GM12878 (cell line): ENCODE data around the gene MYMK. TPM values are rescaled to one million over a fixed set of nuclear protein-coding genes. Genes with fewer than 3 reads are reported as not detected.

Experiments used
- ATAC-seq: fragments of 200-7000 bp; cut with Tn5 transposase; 3 replicates; pipeline ENCODE4 v1.9.1; 2020; ENCODE audit warnings: mild to moderate bottlenecking, moderate library complexity
- BruUV-seq: library from RNA; stranded (reverse); fragments of 400-500 nt; replicated peaks from 2 replicates; lab custom pipeline; 2021; lab: Mats Ljungman, UMichigan
- CTCF ChIA-PET: fragments of 300-600 bp; sonication (Branson Sonifier 250); formaldehyde crosslinking; extraction: SDS; loops from one replicate; lab custom pipeline; 2021; ENCODE audit warnings: inconsistent platforms; lab: Yijun Ruan, JAX
- POLR2A ChIA-PET: fragments of 350-600 bp; formaldehyde crosslinking; extraction: SDS; loops from one replicate; lab custom pipeline; 2021; ENCODE audit warnings: inconsistent platforms; lab: Charles Lee
- RAD21 ChIA-PET: fragments of 300-600 bp; sonication (Branson Sonifier 250); formaldehyde crosslinking; loops from one replicate; lab custom pipeline; 2023; ENCODE audit warnings: antibody characterized with exemption; ENCODE audit not compliant: unreplicated experiment; lab: Charles Lee
- SMC1A ChIA-PET: fragments of 300-600 bp; sonication (Branson Sonifier 250); formaldehyde crosslinking; loops from one replicate; lab custom pipeline; 2023; ENCODE audit not compliant: unreplicated experiment, uncharacterized antibody; lab: Charles Lee
- DNase-seq: peaks from one replicate; pipeline ENCODE4 v3.0.0-alpha.2; 2011; ENCODE audit warnings: low read depth, low spot score
- FAIRE-seq: peaks from 3 replicates; lab custom pipeline; 2011; peaks lifted over from hg19 to GRCh38; lab: Jason Lieb, UNC
- H2AFZ ChIP-seq: 2 replicates; pipeline ENCODE4 v1.6.0; 2011; ENCODE audit warnings: low read depth, low read length, control low read depth; ENCODE audit not compliant: control insufficient read depth
- H3K27ac ChIP-seq: 2 replicates; pipeline ENCODE4 v1.5.1; 2011; ENCODE audit warnings: control low read depth; ENCODE audit not compliant: control insufficient read depth, insufficient read depth
- H3K27me3 ChIP-seq, 2 experiments: replicated peaks in 1 of 2; 2 replicates each; pipeline versions ENCODE4 v1.6.0 to v1.6.1; 2011; ENCODE audit warnings: low read length in 1 of 2; ENCODE audit not compliant: control insufficient read depth in 2 of 2, insufficient read depth in 2 of 2
- H3K36me3 ChIP-seq, 2 experiments: 2 replicates each; pipeline ENCODE4 v1.5.1; 2011; ENCODE audit warnings: low read length in 1 of 2; ENCODE audit not compliant: control insufficient read depth in 2 of 2, insufficient read depth in 2 of 2
- H3K4me1 ChIP-seq: 2 replicates; pipeline ENCODE4 v1.6.1; 2011; ENCODE audit warnings: mild to moderate bottlenecking, low read length, moderate library complexity, mixed read lengths; ENCODE audit not compliant: control insufficient read depth, insufficient read depth
- H3K4me2 ChIP-seq: 2 replicates; pipeline ENCODE4 v1.6.0; 2011; ENCODE audit warnings: control low read depth; ENCODE audit not compliant: control insufficient read depth, insufficient read depth
- H3K4me3 ChIP-seq: fragments of 200-600 bp; sonication (generic); 2 replicates; pipeline ENCODE4 v1.5.1; 2016
- H3K79me2 ChIP-seq: 2 replicates; pipeline ENCODE4 v1.6.0; 2011; ENCODE audit warnings: low read length; ENCODE audit not compliant: control insufficient read depth, insufficient read depth
- H3K9ac ChIP-seq: 2 replicates; pipeline ENCODE4 v1.8.0; 2011; ENCODE audit warnings: low read length, control low read depth, mixed read lengths; ENCODE audit not compliant: control insufficient read depth, insufficient read depth
- H3K9me3 ChIP-seq: replicated peaks from 3 replicates; pipeline ENCODE4 v1.5.1; 2011; ENCODE audit warnings: mild to moderate bottlenecking, low read length; ENCODE audit not compliant: control insufficient read depth, insufficient read depth
- H4K20me1 ChIP-seq: 2 replicates; pipeline ENCODE4 v1.6.0; 2011; ENCODE audit not compliant: control insufficient read depth, insufficient read depth
- CREB1 ChIP-seq: IDR thresholded peaks from 2 replicates; pipeline ENCODE4 v1.6.1; 2012; ENCODE audit warnings: low read depth, mild to moderate bottlenecking, inconsistent platforms
- GATAD2B ChIP-seq: fragments of 450-650 bp; conservative IDR thresholded peaks from 2 replicates; pipeline ENCODE4 v1.6.1; 2017; ENCODE audit warnings: low read depth, mild to moderate bottlenecking, moderate library complexity
- MYB ChIP-seq: fragments of 150-350 bp; IDR thresholded peaks from 2 replicates; pipeline ENCODE4 v1.6.1; 2014; ENCODE audit warnings: mild to moderate bottlenecking, low read depth, low read length, borderline replicate concordance
- NR2C2 ChIP-seq: IDR thresholded peaks from 2 replicates; pipeline ENCODE4 v1.6.1; 2011; ENCODE audit warnings: borderline replicate concordance, low read depth; ENCODE audit not compliant: control insufficient read depth, insufficient read length
- PML ChIP-seq: IDR thresholded peaks from 2 replicates; pipeline ENCODE4 v1.6.1; 2012; ENCODE audit warnings: low read length, inconsistent platforms
- RELA ChIP-seq: fragments of 450-650 bp; IDR thresholded peaks from 2 replicates; pipeline ENCODE4 v1.8.0; 2014; ENCODE audit warnings: borderline replicate concordance; ENCODE audit not compliant: partially characterized antibody
- SPI1 ChIP-seq: IDR thresholded peaks from 2 replicates; pipeline ENCODE4 v1.6.1; 2011; ENCODE audit warnings: low read depth, mild to moderate bottlenecking, low read length, moderate library complexity, borderline replicate concordance; ENCODE audit not compliant: insufficient read depth
- ZNF384 ChIP-seq: IDR thresholded peaks from 2 replicates; pipeline ENCODE4 v1.6.1; 2012; ENCODE audit warnings: low read depth, mild to moderate bottlenecking, low read length, improper control_type of control experiment, borderline replicate concordance
- ZNF622 ChIP-seq: fragments of 450-650 bp; IDR thresholded peaks from 2 replicates; pipeline ENCODE4 v1.6.1; 2017; ENCODE audit warnings: mild to moderate bottlenecking, inconsistent platforms
- WGBS: methylation state at CpG from one replicate; pipeline ENCODE4 v1.1.6; 2016; ENCODE audit warnings: low lambda C conversion rate; ENCODE audit not compliant: insufficient replicate concordance, insufficient coverage; ENCODE audit errors: missing lambda C conversion rate; 5-methylcytosine and 5-hydroxymethylcytosine counted together
- in situ Hi-C: fragments of 300-500 bp; cut with MboI; formaldehyde crosslinking; loops from 9 replicates; pipeline ENCODE4 v1.14.3; 2018; ENCODE audit warnings: mixed read lengths
- intact Hi-C: fragments of 100-400 bp; cut with micrococcal nuclease; formaldehyde crosslinking; loops from one replicate; pipeline ENCODE4 v1.14.2; 2022; ENCODE audit not compliant: unreplicated experiment
- polyA plus RNA-seq, 11 experiments: library from polyadenylated mRNA; depleted of rRNA in 4 of 11; unstranded in 6 of 11; stranded (reverse) in 5 of 11; fragments of >200 nt; fragmentation: Nextera tagmentation in 4 of 11; fragmentation: Illumina TruSeq in 1 of 11; extraction: Ambion mirVana in 4 of 11; extraction: Trizol in 1 of 11; gene quantifications; 1 replicate in 1 of 11; 2 replicates in 10 of 11; pipeline versions ENCODE4 v1.2.1 to v1.2.3, GENCODE V29; 2011 to 2016; ENCODE audit warnings: inconsistent platforms in 2 of 11, missing spikeins in 2 of 11, low read depth in 1 of 11
- total RNA-seq, 4 experiments: library from RNA; depleted of rRNA in 3 of 4; stranded (reverse); fragments of >200 nt in 3 of 4; fragmentation: Illumina TruSeq in 1 of 4; extraction: Trizol in 1 of 4; gene quantifications; 2 replicates each; pipeline versions ENCODE4 v1.2.1 to v1.2.3, GENCODE V29; 2013 to 2021
- TF ChIP-seq, protein P1 (sequence below): fragments of 450-650 bp; IDR thresholded peaks from 2 replicates; pipeline ENCODE4 v1.6.1; 2014; ENCODE audit warnings: mild to moderate bottlenecking
- TF ChIP-seq, protein P2 (sequence below): fragments of 450-650 bp; IDR thresholded peaks from 2 replicates; pipeline ENCODE4 v1.6.1; 2017; ENCODE audit warnings: low read depth, mild to moderate bottlenecking, moderate library complexity
- TF ChIP-seq, protein P3 (sequence below): fragments of 450-650 bp; formaldehyde crosslinking; IDR thresholded peaks from 2 replicates; pipeline ENCODE4 v1.4.0; 2020; ENCODE audit warnings: mild to moderate bottlenecking, moderate library complexity

Gene MYMK
- total and polyA plus RNA-seq, 10 of the 15 experiments (the other 5 are each of a cell fraction or from before 2014, with no cell fraction given): not detected

DNA sequence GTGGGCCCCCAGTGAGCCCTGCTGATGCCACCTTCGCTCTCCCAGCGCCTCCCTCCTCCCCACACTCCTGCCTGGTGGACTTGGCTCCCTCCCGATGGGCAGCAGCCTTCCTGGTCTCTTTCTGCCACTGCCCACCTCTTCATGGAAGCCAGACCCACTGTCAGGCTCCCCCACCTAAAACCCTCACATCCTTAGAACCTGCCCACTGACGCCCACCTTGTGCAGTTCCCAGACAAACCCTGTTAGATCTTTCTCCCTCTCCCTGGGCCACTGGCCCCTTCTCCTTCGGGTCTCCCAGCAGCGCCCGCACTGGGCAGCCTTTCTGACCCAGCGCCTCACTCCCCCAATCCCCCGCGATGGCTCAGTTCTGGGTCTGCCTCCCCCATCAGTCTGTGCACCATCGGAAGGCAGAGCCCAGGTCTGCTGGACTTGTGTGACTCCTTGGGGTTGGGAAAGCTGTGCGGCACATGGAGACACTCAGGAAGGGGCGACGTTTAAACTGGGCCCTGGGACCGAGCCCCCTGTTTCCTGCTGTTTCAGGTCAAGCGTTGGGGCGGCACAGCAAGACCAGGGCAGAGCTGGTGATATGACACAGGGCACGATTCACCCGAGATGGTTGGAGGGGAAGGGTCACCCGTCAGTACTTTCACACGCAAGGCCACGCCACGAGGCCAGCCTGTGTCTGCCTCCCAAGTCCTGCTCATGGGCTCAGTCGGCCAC, 17.4 kb downstream of the MYMK start:
- Histone ChIP-seq H2AFZ (no peak overlapping the region), H3K79me2 (no peaks in the 10 kb centered on the region), H3K4me2 (no peak overlapping the region), H3K4me1 (no peaks in the 10 kb centered on the region), H3K36me3 (no peaks in the 10 kb centered on the region), H3K4me3 (no peak overlapping the region), H3K27ac (no peak overlapping the region), H4K20me1 (no peaks in the 10 kb centered on the region), H3K27me3 (no peaks in the 10 kb centered on the region; a peak in 1 of 4 replicates), H3K9me3 (peaks cover 1% of the 10 kb centered on the region; the same call in 2 of the 3 replicates), H3K9ac (no peak overlapping the region)
- SMC1A ChIA-PET: no interaction called here
- no peak for DNase-seq
- TF ChIP-seq, protein P1, sequence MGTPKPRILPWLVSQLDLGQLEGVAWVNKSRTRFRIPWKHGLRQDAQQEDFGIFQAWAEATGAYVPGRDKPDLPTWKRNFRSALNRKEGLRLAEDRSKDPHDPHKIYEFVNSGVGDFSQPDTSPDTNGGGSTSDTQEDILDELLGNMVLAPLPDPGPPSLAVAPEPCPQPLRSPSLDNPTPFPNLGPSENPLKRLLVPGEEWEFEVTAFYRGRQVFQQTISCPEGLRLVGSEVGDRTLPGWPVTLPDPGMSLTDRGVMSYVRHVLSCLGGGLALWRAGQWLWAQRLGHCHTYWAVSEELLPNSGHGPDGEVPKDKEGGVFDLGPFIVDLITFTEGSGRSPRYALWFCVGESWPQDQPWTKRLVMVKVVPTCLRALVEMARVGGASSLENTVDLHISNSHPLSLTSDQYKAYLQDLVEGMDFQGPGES: no peak
- no peak for TF ChIP-seq ZNF622
- TF ChIP-seq MYB: no peak
- TF ChIP-seq ZNF384: no peak
- no peak for TF ChIP-seq GATAD2B
- TF ChIP-seq, protein P2, sequence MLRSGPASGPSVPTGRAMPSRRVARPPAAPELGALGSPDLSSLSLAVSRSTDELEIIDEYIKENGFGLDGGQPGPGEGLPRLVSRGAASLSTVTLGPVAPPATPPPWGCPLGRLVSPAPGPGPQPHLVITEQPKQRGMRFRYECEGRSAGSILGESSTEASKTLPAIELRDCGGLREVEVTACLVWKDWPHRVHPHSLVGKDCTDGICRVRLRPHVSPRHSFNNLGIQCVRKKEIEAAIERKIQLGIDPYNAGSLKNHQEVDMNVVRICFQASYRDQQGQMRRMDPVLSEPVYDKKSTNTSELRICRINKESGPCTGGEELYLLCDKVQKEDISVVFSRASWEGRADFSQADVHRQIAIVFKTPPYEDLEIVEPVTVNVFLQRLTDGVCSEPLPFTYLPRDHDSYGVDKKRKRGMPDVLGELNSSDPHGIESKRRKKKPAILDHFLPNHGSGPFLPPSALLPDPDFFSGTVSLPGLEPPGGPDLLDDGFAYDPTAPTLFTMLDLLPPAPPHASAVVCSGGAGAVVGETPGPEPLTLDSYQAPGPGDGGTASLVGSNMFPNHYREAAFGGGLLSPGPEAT: no peak
- no peak for TF ChIP-seq CREB1
- TF ChIP-seq PML: no peak
- TF ChIP-seq NR2C2: no peak
- no peak for TF ChIP-seq RELA
- TF ChIP-seq, protein P3, sequence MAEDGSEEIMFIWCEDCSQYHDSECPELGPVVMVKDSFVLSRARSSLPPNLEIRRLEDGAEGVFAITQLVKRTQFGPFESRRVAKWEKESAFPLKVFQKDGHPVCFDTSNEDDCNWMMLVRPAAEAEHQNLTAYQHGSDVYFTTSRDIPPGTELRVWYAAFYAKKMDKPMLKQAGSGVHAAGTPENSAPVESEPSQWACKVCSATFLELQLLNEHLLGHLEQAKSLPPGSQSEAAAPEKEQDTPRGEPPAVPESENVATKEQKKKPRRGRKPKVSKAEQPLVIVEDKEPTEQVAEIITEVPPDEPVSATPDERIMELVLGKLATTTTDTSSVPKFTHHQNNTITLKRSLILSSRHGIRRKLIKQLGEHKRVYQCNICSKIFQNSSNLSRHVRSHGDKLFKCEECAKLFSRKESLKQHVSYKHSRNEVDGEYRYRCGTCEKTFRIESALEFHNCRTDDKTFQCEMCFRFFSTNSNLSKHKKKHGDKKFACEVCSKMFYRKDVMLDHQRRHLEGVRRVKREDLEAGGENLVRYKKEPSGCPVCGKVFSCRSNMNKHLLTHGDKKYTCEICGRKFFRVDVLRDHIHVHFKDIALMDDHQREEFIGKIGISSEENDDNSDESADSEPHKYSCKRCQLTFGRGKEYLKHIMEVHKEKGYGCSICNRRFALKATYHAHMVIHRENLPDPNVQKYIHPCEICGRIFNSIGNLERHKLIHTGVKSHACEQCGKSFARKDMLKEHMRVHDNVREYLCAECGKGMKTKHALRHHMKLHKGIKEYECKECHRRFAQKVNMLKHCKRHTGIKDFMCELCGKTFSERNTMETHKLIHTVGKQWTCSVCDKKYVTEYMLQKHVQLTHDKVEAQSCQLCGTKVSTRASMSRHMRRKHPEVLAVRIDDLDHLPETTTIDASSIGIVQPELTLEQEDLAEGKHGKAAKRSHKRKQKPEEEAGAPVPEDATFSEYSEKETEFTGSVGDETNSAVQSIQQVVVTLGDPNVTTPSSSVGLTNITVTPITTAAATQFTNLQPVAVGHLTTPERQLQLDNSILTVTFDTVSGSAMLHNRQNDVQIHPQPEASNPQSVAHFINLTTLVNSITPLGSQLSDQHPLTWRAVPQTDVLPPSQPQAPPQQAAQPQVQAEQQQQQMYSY (CRISPR knock-in tag): no peak
- no peak for TF ChIP-seq SPI1
- FAIRE-seq: no peak
- intact Hi-C loops (no loop called here), in situ Hi-C loops (no loop called here)
- CTCF ChIA-PET: no interaction called here
- BruUV-seq: no TSS peak
- no peak for ATAC-seq
- POLR2A ChIA-PET: no interaction called here
- WGBS: 37% methylated on average over 24 of the region's 24 CpGs
- RAD21 ChIA-PET: no interaction called here
